PC-3 (cell line): ENCODE data around the gene AUTS2.

Experiments used
- EZH2 ChIP-seq: fragments of 300-600 bp; sonication (generic); IDR thresholded peaks from one replicate; pipeline ENCODE4 v1.6.1; 2017; ENCODE audit warnings: antibody characterized with exemption, mild to moderate bottlenecking, low read length; ENCODE audit not compliant: unreplicated experiment
- EZH2phosphoT487 ChIP-seq: fragments of 300-600 bp; sonication (generic); IDR thresholded peaks from 2 replicates; pipeline ENCODE4 v1.6.1; 2018; ENCODE audit warnings: mild to moderate bottlenecking, antibody characterized with exemption, low read length, borderline replicate concordance
- TF ChIP-seq, protein P1 (sequence below): fragments of 300-600 bp; sonication (generic); conservative IDR thresholded peaks from 2 replicates; pipeline ENCODE4 v1.5.1; 2017; ENCODE audit warnings: antibody characterized with exemption, low read depth, mild to moderate bottlenecking, low read length

DNA sequence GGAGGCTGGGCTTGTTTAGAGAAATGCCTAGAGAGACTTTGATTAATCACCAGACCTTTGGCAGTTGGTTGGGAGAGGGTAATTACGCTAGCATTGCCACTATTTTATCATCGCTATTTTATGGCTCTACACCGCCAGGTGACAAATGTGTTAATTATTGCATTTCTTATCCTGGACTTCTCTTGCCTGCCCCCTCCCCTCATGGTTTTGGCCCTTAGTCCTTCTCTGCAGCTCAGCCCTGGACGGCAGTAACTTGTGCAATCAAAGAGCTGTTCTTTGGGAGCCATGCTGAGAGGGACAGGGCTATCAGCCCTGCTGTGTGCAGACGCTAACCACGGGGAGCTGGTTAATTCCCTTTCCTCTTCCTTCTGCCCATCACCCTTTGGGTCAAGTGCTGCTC is 585.0 kb downstream of the AUTS2 start:
- TF ChIP-seq EZH2 (no peak), EZH2phosphoT487 (no peak)
- TF ChIP-seq, protein P1, sequence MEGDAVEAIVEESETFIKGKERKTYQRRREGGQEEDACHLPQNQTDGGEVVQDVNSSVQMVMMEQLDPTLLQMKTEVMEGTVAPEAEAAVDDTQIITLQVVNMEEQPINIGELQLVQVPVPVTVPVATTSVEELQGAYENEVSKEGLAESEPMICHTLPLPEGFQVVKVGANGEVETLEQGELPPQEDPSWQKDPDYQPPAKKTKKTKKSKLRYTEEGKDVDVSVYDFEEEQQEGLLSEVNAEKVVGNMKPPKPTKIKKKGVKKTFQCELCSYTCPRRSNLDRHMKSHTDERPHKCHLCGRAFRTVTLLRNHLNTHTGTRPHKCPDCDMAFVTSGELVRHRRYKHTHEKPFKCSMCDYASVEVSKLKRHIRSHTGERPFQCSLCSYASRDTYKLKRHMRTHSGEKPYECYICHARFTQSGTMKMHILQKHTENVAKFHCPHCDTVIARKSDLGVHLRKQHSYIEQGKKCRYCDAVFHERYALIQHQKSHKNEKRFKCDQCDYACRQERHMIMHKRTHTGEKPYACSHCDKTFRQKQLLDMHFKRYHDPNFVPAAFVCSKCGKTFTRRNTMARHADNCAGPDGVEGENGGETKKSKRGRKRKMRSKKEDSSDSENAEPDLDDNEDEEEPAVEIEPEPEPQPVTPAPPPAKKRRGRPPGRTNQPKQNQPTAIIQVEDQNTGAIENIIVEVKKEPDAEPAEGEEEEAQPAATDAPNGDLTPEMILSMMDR = no peak
